A204.1 (cell line): Measurements from ENCODE around the gene MND1.

Experiments
- FAIRE-seq: peaks from 2 replicates; lab custom pipeline; 2012; peaks lifted over from hg19 to GRCh38; lab: Jason Lieb, UNC

MND1 gene

DNA sequence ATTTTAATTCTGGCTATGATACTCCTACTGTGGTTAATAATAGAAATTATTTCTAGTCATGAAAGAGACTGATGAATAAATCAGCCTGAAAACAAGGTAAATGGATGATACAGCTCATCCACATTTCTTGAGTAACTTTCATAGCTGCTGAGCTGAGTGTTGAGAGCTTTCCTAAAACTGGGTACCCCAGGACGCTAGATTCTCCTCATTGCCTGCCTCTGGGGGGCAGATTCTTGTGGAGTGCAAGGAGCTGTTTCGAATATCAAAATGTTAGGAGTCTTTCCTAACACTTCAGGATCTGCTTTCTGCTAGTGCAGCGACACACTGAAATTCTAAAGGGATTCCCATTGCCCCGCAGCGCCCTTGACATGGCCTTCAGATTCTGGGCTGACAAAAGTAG is 2.1 kb downstream of the MND1 start:
- FAIRE-seq = no peak

- FAIRE-seq = no peak
These were observed 2.6 kb downstream of the MND1 start for GRCh38 chr4:153347117-153347516.

GRCh38 chr4:153348006-153348405 is 3.5 kb downstream of the MND1 start:
- FAIRE-seq = no peak

DNA sequence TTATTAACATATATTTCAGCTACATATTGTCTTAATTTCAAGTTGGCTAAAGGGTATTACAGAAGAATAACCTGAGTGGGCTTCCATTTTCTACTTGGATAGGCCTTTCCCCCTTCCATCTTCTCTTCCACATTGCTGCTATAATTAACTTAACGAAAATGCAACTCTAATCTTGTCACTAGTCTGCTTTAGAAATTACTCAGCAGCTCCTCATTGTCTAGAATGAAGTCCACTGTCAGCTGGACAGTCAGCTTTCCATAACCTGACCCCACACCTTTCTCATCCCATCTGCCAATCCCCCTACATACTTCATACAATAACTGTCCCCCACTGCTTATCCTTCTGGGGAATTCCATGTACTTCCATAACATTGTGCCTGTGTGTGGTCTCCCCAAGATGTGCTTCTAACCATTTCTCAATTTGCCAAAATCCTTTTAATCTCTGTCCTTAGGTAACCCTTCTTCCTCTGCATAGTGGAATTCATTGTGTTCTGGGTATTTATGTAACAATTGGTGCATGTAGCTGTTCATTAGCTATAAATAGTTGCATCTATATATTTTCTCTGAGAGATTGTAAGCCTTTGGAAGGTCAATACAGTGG is 4.8 kb downstream of the MND1 start:
- FAIRE-seq = no peak

GRCh38 chr4:153362184-153362583 is 17.7 kb downstream of the MND1 start:
- FAIRE-seq = no peak

DNA sequence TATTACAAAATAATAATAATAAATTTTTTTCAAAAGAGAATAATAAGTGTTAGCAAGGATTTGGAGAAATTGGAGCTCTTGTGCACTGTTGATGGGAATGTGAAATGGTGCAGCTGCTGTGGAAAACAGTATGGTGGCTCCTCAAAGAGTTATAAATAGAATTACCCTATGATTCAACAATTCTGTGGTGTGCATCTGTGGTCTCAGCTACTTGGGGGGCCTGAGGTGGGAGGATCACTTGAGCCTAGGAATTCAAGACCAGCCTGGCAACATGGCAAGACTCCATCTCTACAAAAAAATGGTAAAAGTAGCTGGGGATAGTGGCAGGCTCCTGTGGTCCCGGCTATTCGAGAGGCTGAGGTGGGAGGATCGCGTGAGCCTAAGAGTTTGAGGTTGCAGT is 19.6 kb downstream of the MND1 start:
- no peak for FAIRE-seq

GRCh38 chr4:153365003-153365402 is 20.5 kb downstream of the MND1 start:
- no peak for FAIRE-seq

- FAIRE-seq = no peak
These were observed 22.0 kb downstream of the MND1 start for GRCh38 chr4:153366486-153366885.

GRCh38 chr4:153367092-153367491 is 22.6 kb downstream of the MND1 start:
- no peak for FAIRE-seq

DNA sequence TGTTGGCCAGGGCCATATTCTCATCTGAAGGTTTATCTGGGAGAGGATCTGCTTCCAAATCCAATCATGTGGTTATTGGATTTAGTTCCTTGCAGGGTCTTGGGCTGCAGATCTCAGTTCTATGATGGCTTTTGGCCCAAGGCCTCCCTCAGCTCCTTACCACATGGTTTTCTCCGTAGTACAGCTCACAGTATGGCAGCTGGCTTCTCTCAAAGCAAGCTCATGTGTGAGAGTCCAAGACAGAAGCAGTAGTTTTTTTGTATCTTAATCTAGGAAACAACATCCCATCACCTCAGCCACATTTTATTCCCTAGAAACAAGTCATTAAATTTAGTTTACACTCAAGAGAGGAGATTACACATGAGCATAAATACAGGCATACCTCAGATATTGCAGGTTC is 24.5 kb downstream of the MND1 start:
- no peak for FAIRE-seq

DNA sequence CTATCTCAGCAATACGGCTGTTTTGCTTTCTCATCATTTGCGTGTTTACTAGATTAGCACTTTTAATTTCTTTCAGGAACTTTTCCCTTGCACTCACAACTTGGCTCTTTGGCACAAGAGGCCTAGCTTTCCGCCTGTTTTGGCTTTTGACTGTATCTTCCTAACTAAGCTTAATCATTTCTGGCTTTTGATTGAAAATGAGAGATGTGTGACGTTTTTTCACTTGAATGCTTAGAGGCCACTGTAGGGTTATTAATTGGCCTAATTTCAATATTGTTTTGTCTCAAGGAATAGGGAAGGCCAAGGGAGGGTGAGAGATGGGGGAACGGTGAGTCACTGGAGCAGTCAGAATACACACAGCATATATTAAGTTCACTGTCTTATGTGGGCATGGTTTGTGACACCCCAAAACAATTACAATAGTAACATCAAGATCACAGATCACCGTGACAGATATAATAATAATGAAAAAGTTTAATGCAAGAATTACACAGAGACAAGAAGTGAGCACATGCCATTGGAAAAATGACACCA is 27.3 kb downstream of the MND1 start:
- no peak for FAIRE-seq

GRCh38 chr4:153372967-153373562 is 28.6 kb downstream of the MND1 start:
- FAIRE-seq = no peak

DNA sequence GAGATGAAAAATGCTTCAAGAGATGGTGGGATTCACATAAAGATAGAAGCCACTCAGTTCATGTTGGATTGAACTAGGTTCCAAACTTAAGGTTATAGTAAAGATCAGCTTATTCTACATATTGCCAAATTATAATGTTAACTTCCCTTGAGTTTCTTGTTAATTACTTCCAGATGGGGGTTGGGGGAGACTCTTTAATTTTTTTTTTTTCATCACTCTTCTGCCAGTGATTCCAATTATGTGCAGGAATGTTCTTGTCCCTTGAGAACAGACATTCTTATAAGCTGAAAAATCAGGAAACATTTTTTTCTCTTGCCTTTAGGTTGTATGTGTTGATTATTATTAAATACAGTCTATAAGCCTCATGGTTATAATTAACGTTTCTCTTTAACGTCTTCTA is 30.0 kb downstream of the MND1 start:
- no peak for FAIRE-seq

GRCh38 chr4:153375303-153375702 is 30.8 kb downstream of the MND1 start:
- FAIRE-seq = no peak

DNA sequence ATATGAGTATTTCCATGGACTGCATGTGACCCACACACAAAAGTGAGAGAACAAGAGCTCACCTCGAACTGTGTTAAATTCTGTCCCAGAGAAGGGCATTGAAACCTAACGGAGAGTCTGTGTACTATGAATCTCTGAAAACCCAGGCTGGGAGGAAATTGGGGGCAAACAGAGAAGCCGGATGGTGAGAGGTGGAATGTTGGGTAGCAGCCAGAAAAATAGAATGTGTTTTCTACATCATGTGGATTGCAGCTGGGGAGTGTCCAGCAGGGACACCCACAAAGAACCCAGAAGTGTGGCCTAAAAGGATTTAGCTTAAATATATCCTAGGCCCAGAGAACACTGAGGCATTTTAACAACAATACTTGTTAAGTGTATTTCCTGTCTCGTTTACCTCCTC is 38.6 kb downstream of the MND1 start:
- FAIRE-seq = no peak

DNA sequence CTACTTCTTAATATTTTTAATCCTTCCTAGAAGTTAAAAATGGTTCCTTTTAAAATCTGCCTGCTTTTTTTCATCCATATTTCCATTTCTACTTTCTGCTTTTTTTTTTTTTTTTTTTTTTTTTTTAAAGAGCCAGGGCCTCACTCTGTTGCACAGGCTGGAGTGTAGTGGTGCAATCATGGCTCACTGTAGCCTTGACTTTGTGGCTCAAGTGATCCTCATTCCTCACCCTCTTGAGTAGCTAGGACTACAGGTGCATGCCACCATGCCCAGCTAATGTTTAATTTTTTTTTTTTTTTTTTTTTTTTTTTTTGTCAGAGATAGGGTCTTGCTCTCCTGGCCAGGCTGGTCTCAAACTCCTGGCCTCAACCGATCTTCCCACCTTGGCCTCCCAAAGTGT is 39.7 kb downstream of the MND1 start:
- FAIRE-seq = no peak

DNA sequence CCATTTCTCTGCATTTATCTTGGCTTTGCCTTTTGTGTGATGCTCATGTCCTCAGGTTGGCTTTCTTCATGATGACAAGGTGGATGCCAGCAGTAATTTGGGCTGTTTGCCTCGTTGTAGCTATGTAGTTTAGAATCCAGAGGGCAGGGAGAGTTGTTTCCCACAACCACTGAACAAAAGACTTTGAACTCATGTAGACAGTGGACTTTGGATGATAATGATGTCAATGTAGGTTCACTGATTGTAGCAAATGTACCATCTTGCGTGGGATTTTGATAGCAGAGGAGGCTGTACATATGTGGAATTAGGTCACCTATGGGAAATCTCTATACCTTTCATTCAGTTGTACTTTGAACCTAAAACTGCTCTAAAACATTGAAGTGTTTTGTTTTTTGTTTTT is 41.3 kb downstream of the MND1 start:
- FAIRE-seq = no peak

DNA sequence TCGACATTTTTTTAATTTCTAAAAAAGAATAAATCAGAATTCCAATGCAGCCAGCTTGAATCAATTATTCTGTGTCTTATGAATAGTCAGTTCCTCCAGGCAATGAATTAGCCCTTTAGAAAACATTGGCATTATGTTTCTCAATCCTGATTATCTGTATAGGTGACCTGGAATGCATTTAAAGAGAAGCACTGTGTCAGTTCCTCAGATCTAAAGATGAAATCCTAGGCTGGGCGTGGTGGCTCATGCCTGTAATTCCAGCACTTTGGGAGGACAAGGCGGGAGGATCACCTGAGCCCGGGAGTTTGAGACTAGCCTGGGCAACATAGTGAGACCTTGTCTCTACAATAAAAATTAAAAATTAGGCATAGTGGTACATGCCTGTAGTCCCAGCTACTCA is 43.5 kb downstream of the MND1 start:
- FAIRE-seq = no peak

GRCh38 chr4:153393397-153393796 is 48.9 kb downstream of the MND1 start:
- no peak for FAIRE-seq

DNA sequence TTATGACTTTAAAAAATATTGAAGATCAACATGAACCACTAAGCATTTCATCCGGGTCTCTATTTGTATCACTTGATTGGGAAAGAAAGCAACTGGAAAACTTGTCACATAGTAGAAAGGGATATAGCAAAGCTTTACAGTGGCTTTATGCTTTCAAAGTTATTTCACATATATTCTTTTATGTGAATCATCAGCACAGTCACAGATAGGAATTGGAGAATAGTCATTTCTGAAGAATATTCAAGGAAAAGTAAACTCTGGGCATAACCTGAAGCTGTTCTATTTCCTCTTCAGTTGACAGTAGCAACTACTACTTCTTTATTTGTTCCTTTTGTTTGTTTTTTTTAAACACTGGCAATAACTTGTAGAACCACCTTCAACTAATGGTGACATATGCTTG is 50.5 kb downstream of the MND1 start:
- no peak for FAIRE-seq

- no peak for FAIRE-seq
These were observed 54.2 kb downstream of the MND1 start for GRCh38 chr4:153398713-153399112.

DNA sequence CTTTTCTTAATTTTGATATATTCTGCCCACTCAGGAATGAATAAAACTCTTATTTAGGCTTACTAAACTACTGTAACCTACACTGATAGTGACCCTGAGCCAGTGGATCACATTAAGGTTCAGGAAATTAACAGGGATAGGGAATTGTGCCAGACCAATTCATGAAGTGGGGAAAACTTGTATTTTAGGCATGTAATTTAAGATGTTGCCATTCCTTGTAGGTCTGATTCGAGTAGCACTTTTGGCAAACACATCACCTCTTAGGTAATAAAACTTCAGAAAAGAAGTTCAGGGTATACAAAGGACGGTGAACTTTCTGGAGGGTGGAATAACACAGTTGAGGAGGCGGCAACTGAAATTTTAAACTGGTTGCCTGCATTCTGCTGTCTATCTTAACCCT is 54.9 kb downstream of the MND1 start:
- FAIRE-seq = no peak

DNA sequence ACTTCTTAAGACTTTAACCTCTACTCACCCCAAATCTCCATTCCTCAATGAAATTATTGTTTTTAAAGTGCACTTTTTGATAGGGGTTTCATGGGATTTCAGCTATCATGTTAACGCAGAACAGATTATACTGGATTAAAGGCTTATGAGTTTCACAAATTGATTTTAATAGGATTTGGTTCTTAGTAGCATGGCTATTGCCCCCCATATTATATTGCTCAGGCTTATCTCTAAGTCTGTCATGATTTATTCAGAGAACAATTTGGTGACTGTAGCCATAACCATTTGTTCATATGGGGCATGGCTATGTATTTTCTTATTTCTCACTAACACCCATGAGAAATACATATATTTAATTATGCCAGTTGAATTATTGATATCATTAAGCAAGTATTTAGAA is 57.0 kb downstream of the MND1 start:
- FAIRE-seq = no peak

GRCh38 chr4:153402366-153402765 is 57.9 kb downstream of the MND1 start:
- no peak for FAIRE-seq
